NCI-H1105 treated with DMSO at 0.1 percent for 48 hours (cell line): ENCODE measurements around the gene BCAS3.
"Not testable (repeated sequence)": the region's sequence is repeated elsewhere in the genome, so short reads cannot be mapped to it uniquely, and the experiment has no call there.

Experiments used
- DNase-seq: peaks from one replicate; lab custom pipeline; 2025; lab: John Stamatoyannopoulos, UW

Gene BCAS3

GRCh38 chr17:61345061-61345460 lies 667.4 kb downstream of the BCAS3 start:
- DNase-seq = no peak

- no peak for DNase-seq
These were observed 668.4 kb downstream of the BCAS3 start for GRCh38 chr17:61345825-61346666.

- no peak for DNase-seq
These were observed 671.7 kb downstream of the BCAS3 start for GRCh38 chr17:61349350-61349749.

GRCh38 chr17:61351745-61352407 lies 674.2 kb downstream of the BCAS3 start:
- no peak for DNase-seq

- no peak for DNase-seq
These were observed 674.7 kb downstream of the BCAS3 start for GRCh38 chr17:61352408-61352770.

GRCh38 chr17:61352781-61353491 lies 675.3 kb downstream of the BCAS3 start:
- no peak for DNase-seq

GRCh38 chr17:61353615-61354014 lies 676.0 kb downstream of the BCAS3 start:
- no peak for DNase-seq

- no peak for DNase-seq
These were observed 677.5 kb downstream of the BCAS3 start for GRCh38 chr17:61354895-61355874.

- DNase-seq = not testable (repeated sequence)
These were observed 679.4 kb downstream of the BCAS3 start for GRCh38 chr17:61357061-61357460.

- not testable (repeated sequence) for DNase-seq
These were observed 681.9 kb downstream of the BCAS3 start for GRCh38 chr17:61359513-61359912.

GRCh38 chr17:61360318-61360943 lies 682.8 kb downstream of the BCAS3 start:
- DNase-seq = no peak

GRCh38 chr17:61361084-61361483 lies 683.4 kb downstream of the BCAS3 start:
- DNase-seq = no peak

- DNase-seq = no peak
These were observed 684.7 kb downstream of the BCAS3 start for GRCh38 chr17:61362396-61362795.

GRCh38 chr17:61362852-61363600 lies 685.4 kb downstream of the BCAS3 start:
- no peak for DNase-seq

- no peak for DNase-seq
These were observed 686.2 kb downstream of the BCAS3 start for GRCh38 chr17:61363601-61364462.

- no peak for DNase-seq
These were observed 686.8 kb downstream of the BCAS3 start for GRCh38 chr17:61364463-61364846.

GRCh38 chr17:61366076-61366714 lies 688.5 kb downstream of the BCAS3 start:
- DNase-seq = no peak

- DNase-seq = no peak
These were observed 689.2 kb downstream of the BCAS3 start for GRCh38 chr17:61366715-61367413.
